SK-N-SH (cell line): ENCODE measurements around the gene UBE2C. TPM values are rescaled to one million over a fixed set of nuclear protein-coding genes. Genes with fewer than 3 reads are reported as not detected.
"Not testable (repeated sequence)": the region's sequence is repeated elsewhere in the genome, so short reads cannot be mapped to it uniquely, and the experiment has no call there.

ENCODE experiments used
- CTCF ChIA-PET: fragments of 300-600, 350-600 bp; formaldehyde crosslinking; extraction: SDS; loops from one replicate; lab custom pipeline; 2021; lab: Yijun Ruan, JAX
- POLR2A ChIA-PET: fragments of 350-600 bp; sonication (Branson Sonifier 250); formaldehyde crosslinking; extraction: SDS; loops from one replicate; lab custom pipeline; 2020; ENCODE audit warnings: antibody characterized with exemption, inconsistent platforms; lab: Yijun Ruan, JAX
- DNase-seq: peaks from one replicate; pipeline ENCODE4 v3.0.0; 2012
- H2AFZ ChIP-seq: fragments of 200-600 bp; sonication (generic); 2 replicates; pipeline ENCODE4 v1.8.1; 2016; ENCODE audit warnings: antibody characterized with exemption, mild to moderate bottlenecking, low read depth
- H3F3A ChIP-seq: fragments of 200-600 bp; sonication (generic); replicated peaks from 2 replicates; pipeline ENCODE3; 2016; ENCODE audit warnings: antibody characterized with exemption, mild to moderate bottlenecking; ENCODE audit not compliant: insufficient read depth
- H3K27ac ChIP-seq, 2 experiments: fragments of 200-500 bp in 1 of 2; fragments of 200-600 bp in 1 of 2; sonication (Bioruptor generic) in 1 of 2; sonication (generic), shearing (Covaris generic) in 1 of 2; 2 replicates each; pipeline versions ENCODE4 v1.5.1 to v1.6.1; 2014 to 2016; ENCODE audit warnings: low read depth in 2 of 2, inconsistent platforms in 1 of 2, low read length in 1 of 2, mild to moderate bottlenecking in 1 of 2, mixed read lengths in 1 of 2
- H3K27me3 ChIP-seq: fragments of 200-600 bp; sonication (generic), shearing (Covaris generic); 2 replicates; pipeline ENCODE4 v1.6.1; 2016; ENCODE audit warnings: mixed run types; ENCODE audit not compliant: insufficient read depth
- H3K36me3 ChIP-seq, 2 experiments: fragments of 200-500 bp in 1 of 2; fragments of 200-600 bp in 1 of 2; sonication (Bioruptor generic) in 1 of 2; sonication (generic) in 1 of 2; replicated peaks in 1 of 2; 2 replicates each; pipeline versions ENCODE3 to v1.5.1; 2014 to 2016; ENCODE audit warnings: low read length in 1 of 2, mild to moderate bottlenecking in 1 of 2; ENCODE audit not compliant: insufficient read depth in 2 of 2, control insufficient read depth in 1 of 2
- H3K4me1 ChIP-seq, 2 experiments: fragments of 200-500 bp in 1 of 2; fragments of 200-600 bp in 1 of 2; sonication (Bioruptor generic) in 1 of 2; sonication (generic), shearing (Covaris generic) in 1 of 2; 2 replicates each; pipeline versions ENCODE4 v1.5.1 to v1.6.1; 2014 to 2016; ENCODE audit warnings: low read depth in 1 of 2, low read length in 1 of 2, mixed run types in 1 of 2; ENCODE audit not compliant: insufficient read depth in 2 of 2, control insufficient read depth in 1 of 2
- H3K4me2 ChIP-seq: fragments of 200-600 bp; sonication (generic), shearing (Covaris generic); 2 replicates; pipeline ENCODE4 v1.6.1; 2017; ENCODE audit warnings: mixed run types
- H3K4me3 ChIP-seq, 2 experiments: fragments of 200-500 bp in 1 of 2; fragments of 200-600 bp in 1 of 2; sonication (Bioruptor generic) in 1 of 2; sonication (generic), shearing (Covaris generic) in 1 of 2; 2 replicates each; pipeline versions ENCODE4 v1.5.1 to v1.8.1; 2014 to 2016; ENCODE audit warnings: low read depth in 2 of 2, inconsistent platforms in 1 of 2, low read length in 1 of 2, mild to moderate bottlenecking in 1 of 2, mixed read lengths in 1 of 2, moderate library complexity in 1 of 2
- H3K79me2 ChIP-seq: fragments of 200-600 bp; sonication (generic); 2 replicates; pipeline ENCODE4 v1.8.1; 2017; ENCODE audit warnings: mild to moderate bottlenecking; ENCODE audit not compliant: insufficient read depth
- H3K9ac ChIP-seq: fragments of 200-600 bp; sonication (generic); 2 replicates; pipeline ENCODE4 v1.6.1; 2017; ENCODE audit warnings: mixed run types
- H3K9me2 ChIP-seq: fragments of 200-600 bp; sonication (generic); 2 replicates; pipeline ENCODE4 v1.6.1; 2017; ENCODE audit warnings: mixed run types
- H3K9me3 ChIP-seq: fragments of 200-600 bp; sonication (generic); 2 replicates; pipeline ENCODE4 v1.6.1; 2017; ENCODE audit warnings: mixed run types, mild to moderate bottlenecking, moderate library complexity
- H4K20me1 ChIP-seq: fragments of 200-600 bp; sonication (generic); 2 replicates; pipeline ENCODE4 v1.6.1; 2017; ENCODE audit warnings: mild to moderate bottlenecking, mixed run types; ENCODE audit not compliant: insufficient read depth
- EZH2phosphoT487 ChIP-seq: fragments of 200-600 bp; sonication (generic); IDR thresholded peaks from 2 replicates; pipeline ENCODE4 v1.6.1; 2017; ENCODE audit warnings: low read depth, mixed run types, mild to moderate bottlenecking, antibody characterized with exemption, moderate library complexity, borderline replicate concordance
- FOXJ3 ChIP-seq: sonication (generic); formaldehyde crosslinking; IDR thresholded peaks from 2 replicates; pipeline ENCODE4 v1.5.1; 2020; ENCODE audit warnings: mild to moderate bottlenecking, missing genetic modification reagents
- GATA2 ChIP-seq: sonication (generic); formaldehyde crosslinking; IDR thresholded peaks from 2 replicates; pipeline ENCODE4 v1.5.0; 2020; ENCODE audit warnings: mild to moderate bottlenecking, missing genetic modification reagents
- POLR2AphosphoS5 ChIP-seq: IDR thresholded peaks from 2 replicates; pipeline ENCODE4 v1.6.1; 2012; ENCODE audit warnings: low read depth, low read length
- SIN3A ChIP-seq: IDR thresholded peaks from 2 replicates; pipeline ENCODE4 v1.6.1; 2012; ENCODE audit warnings: low read depth, mild to moderate bottlenecking, low read length, moderate library complexity, borderline replicate concordance
- TCF12 ChIP-seq: IDR thresholded peaks from 2 replicates; pipeline ENCODE4 v1.4.0; 2012
- YY1 ChIP-seq: IDR thresholded peaks from 2 replicates; pipeline ENCODE4 v1.4.0; 2012; ENCODE audit warnings: low read depth, mild to moderate bottlenecking
- WGBS: methylation state at CpG from one replicate; pipeline ENCODE4 v1.1.6; 2017; ENCODE audit warnings: low lambda C conversion rate; 5-methylcytosine and 5-hydroxymethylcytosine counted together
- polyA plus RNA-seq, 3 experiments: library from polyadenylated mRNA; depleted of rRNA; stranded (reverse); fragments of >200 nt; gene quantifications; 2 replicates each; pipeline ENCODE4 v1.2.3, GENCODE V29; 2012
- TF ChIP-seq, protein P1 (sequence below): fragments of 150-350 bp; IDR thresholded peaks from 2 replicates; pipeline ENCODE4 v1.6.1; 2017; ENCODE audit warnings: antibody characterized with exemption, low read length, low read depth, borderline replicate concordance

UBE2C gene
- polyA plus RNA-seq, 1 of the 3 experiments (the other 2 are of a cell fraction), result 115 TPM

DNA sequence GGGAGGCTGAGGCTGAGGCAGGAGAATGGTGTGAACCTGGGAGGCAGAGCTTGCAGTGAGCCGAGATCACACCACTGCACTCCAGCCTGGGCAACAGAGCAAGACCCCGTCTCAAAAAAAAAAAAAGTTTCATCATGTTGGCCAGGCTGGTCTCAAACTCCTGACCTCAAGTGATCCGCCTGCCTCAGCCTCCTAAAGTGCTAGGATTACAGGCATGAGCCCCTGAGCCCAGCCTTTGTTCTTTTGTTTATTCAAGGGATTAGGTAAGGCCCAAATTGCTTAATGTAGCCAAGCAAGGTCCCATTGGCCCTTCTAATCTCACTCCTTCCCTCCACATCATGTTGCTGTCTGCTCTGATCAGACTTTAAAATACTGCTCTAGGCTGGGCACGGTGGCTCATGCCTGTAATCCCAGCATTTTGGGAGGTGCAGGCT is 17.2 kb downstream of the UBE2C start:
- H3K9me2 ChIP-seq, H3K27me3 ChIP-seq, POLR2A ChIA-PET, H3K27ac ChIP-seq, DNase-seq, H2AFZ ChIP-seq, H3K4me2 ChIP-seq, H4K20me1 ChIP-seq, H3K4me3 ChIP-seq, H3K9me3 ChIP-seq, H3K9ac ChIP-seq, H3K36me3 ChIP-seq: not testable (repeated sequence)
- Histone ChIP-seq H3K4me1 (peaks cover 12 to 16% of the 10 kb centered on the region in 2 experiments; a peak in 3 of 4 replicates), H3K79me2 (peaks cover 10% of the 10 kb centered on the region; the same call in 1 of the 2 replicates), H3F3A (peaks cover 15% of the 10 kb centered on the region)
- CTCF ChIA-PET, result interaction anchor here (1.1 kb wide), 1 partner anchor 13 kb away, joined by 6 read pairs; no protein-coding TSS in a partner anchor
- WGBS, result 88% methylated on average over 3 of the region's 4 CpGs

DNA sequence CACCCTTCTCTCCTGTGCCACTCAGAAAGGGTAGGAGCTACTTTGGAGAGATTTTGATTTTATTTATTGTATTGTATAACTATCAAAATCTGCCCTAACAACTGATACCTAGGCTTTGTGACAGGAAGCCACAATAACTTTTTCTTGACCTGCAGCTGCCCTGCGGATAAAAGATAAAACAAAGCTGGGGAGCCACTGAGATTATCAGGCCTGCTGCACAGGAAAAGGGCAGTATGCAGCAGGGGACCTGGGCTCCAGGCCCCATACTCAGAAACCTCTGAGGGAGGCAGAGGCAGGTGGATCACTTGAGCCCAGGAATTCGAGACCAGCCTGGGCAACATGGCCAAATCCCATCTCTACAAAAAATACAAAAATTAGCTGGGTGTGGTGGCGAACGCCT is 20.2 kb downstream of the UBE2C start:
- Histone ChIP-seq H3K27ac (peak overlapping the region in 1 of 2 experiments; percentile 86; a peak in 2 of 4 replicates), H3K4me3 (no peak overlapping the region), H3K9ac (peak overlapping the region; percentile 72), H3K27me3 (no peaks in the 10 kb centered on the region), H2AFZ (peak overlapping the region; percentile 80), H3K79me2 (peaks cover 23% of the 10 kb centered on the region; the same call in 1 of the 2 replicates), H3K9me3 (no peaks in the 10 kb centered on the region), H3K36me3 (peaks cover 3 to 4% of the 10 kb centered on the region in 2 experiments), H3F3A (peaks cover 15% of the 10 kb centered on the region), H3K4me2 (peak overlapping the region; percentile 97), H3K9me2 (no peaks in the 10 kb centered on the region), H4K20me1 (no peaks in the 10 kb centered on the region), H3K4me1 (peaks cover 8 to 31% of the 10 kb centered on the region in 2 experiments; a peak in 3 of 4 replicates)
- 96% methylated on average over 4 of the region's 4 CpGs for WGBS
- CTCF ChIA-PET, result interaction anchor here (1.2 to 1.6 kb wide), 2 partner anchors 8 to 33 kb away, joined by 5 to 8 read pairs; no protein-coding TSS in a partner anchor
- POLR2A ChIA-PET, result interaction anchor here (0.9 to 1.4 kb wide), 2 partner anchors 20 to 41 kb away, joined by 4 read pairs; partner anchors contain the start of genes DNTTIP1, UBE2C and WFDC3
- no peak for DNase-seq
- TF ChIP-seq POLR2AphosphoS5, result no peak
- TF ChIP-seq, protein P1, sequence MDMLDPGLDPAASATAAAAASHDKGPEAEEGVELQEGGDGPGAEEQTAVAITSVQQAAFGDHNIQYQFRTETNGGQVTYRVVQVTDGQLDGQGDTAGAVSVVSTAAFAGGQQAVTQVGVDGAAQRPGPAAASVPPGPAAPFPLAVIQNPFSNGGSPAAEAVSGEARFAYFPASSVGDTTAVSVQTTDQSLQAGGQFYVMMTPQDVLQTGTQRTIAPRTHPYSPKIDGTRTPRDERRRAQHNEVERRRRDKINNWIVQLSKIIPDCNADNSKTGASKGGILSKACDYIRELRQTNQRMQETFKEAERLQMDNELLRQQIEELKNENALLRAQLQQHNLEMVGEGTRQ, result no peak
- TF ChIP-seq TCF12, result no peak
- TF ChIP-seq GATA2, result no peak
- TF ChIP-seq EZH2phosphoT487, result no peak
- no peak for TF ChIP-seq FOXJ3 (CRISPR knock-in tag)
- no peak for TF ChIP-seq YY1
- no peak for TF ChIP-seq SIN3A
